Measurements from ENCODE around the gene BIRC3.

BIRC3 gene

GRCh38 chr11:102317099-102317767, at the start of gene BIRC3:
TSS of gene BIRC3 (plus strand) at chr11:102317484. CDS start at chr11:102324510, 7,026 bp downstream.
- H3K4me3 Mint-ChIP-seq, result peak within 1 kb of the TSS; percentile 99
- peaks cover 83% of the 10 kb centered on the region for H3K4me1 Mint-ChIP-seq (ENCODE audit: low read depth)
- H3K27me3 Mint-ChIP-seq, result peaks cover 4% of the 10 kb centered on the region
- H3K36me3 Mint-ChIP-seq (ENCODE audit: low read depth), result peaks cover 46% of the 10 kb centered on the region
- H3K9me3 Mint-ChIP-seq, result no peaks in the 10 kb centered on the region
- H3K27ac Mint-ChIP-seq, result peak within 1 kb of the TSS; percentile 98

- H3K27me3 Mint-ChIP-seq, result peaks cover 21% of the 10 kb centered on the region
- no peak overlapping the region for H3K27ac Mint-ChIP-seq
- no peaks in the 10 kb centered on the region for H3K36me3 Mint-ChIP-seq (ENCODE audit: low read depth)
- H3K9me3 Mint-ChIP-seq, result no peaks in the 10 kb centered on the region
- peaks cover 24% of the 10 kb centered on the region for H3K4me1 Mint-ChIP-seq (ENCODE audit: low read depth)
- H3K4me3 Mint-ChIP-seq, result no peak overlapping the region
Measured at GRCh38 chr11:102267609-102268008, 49.7 kb upstream of the BIRC3 start.

GRCh38 chr11:102268083-102268984, 49.0 kb upstream of the BIRC3 start:
- peak overlapping the region; percentile 72 for H3K4me3 Mint-ChIP-seq
- peaks cover 24% of the 10 kb centered on the region for H3K4me1 Mint-ChIP-seq (ENCODE audit: low read depth)
- H3K9me3 Mint-ChIP-seq, result no peaks in the 10 kb centered on the region
- H3K36me3 Mint-ChIP-seq (ENCODE audit: low read depth), result no peaks in the 10 kb centered on the region
- peaks cover 22% of the 10 kb centered on the region for H3K27me3 Mint-ChIP-seq
- H3K27ac Mint-ChIP-seq, result no peak overlapping the region

- Mint-ChIP-seq H3K27ac (no peak overlapping the region), H3K4me3 (peak overlapping the region; percentile 72), H3K4me1 (ENCODE audit: low read depth) (peaks cover 24% of the 10 kb centered on the region), H3K9me3 (no peaks in the 10 kb centered on the region), H3K27me3 (peaks cover 22% of the 10 kb centered on the region), H3K36me3 (ENCODE audit: low read depth) (no peaks in the 10 kb centered on the region)
Measured at GRCh38 chr11:102268985-102269470, 48.3 kb upstream of the BIRC3 start.

- H3K27me3 Mint-ChIP-seq, result peaks cover 26% of the 10 kb centered on the region
- no peaks in the 10 kb centered on the region for H3K36me3 Mint-ChIP-seq (ENCODE audit: low read depth)
- no peaks in the 10 kb centered on the region for H3K9me3 Mint-ChIP-seq
- H3K4me1 Mint-ChIP-seq (ENCODE audit: low read depth), result peaks cover 24% of the 10 kb centered on the region
- no peak overlapping the region for H3K4me3 Mint-ChIP-seq
- H3K27ac Mint-ChIP-seq, result no peak overlapping the region
Measured at GRCh38 chr11:102269927-102270326, 47.4 kb upstream of the BIRC3 start.

- no peak overlapping the region for H3K4me3 Mint-ChIP-seq
- peaks cover 24% of the 10 kb centered on the region for H3K4me1 Mint-ChIP-seq (ENCODE audit: low read depth)
- H3K9me3 Mint-ChIP-seq, result no peaks in the 10 kb centered on the region
Measured at GRCh38 chr11:102272047-102272824, 45.0 kb upstream of the BIRC3 start.

GRCh38 chr11:102274628-102275027, 42.7 kb upstream of the BIRC3 start:
- Mint-ChIP-seq H3K4me1 (ENCODE audit: low read depth) (peaks cover 14% of the 10 kb centered on the region), H3K27ac (no peak overlapping the region), H3K9me3 (no peaks in the 10 kb centered on the region), H3K27me3 (peaks cover 26% of the 10 kb centered on the region), H3K36me3 (ENCODE audit: low read depth) (no peaks in the 10 kb centered on the region), H3K4me3 (no peak overlapping the region)

More at GRCh38 chr11:102272047-102272824, 45.0 kb upstream of the BIRC3 start:
- Mint-ChIP-seq H3K27ac (no peak overlapping the region), H3K36me3 (ENCODE audit: low read depth) (no peaks in the 10 kb centered on the region), H3K27me3 (peaks cover 40% of the 10 kb centered on the region)

GRCh38 chr11:102276362-102276761, 40.9 kb upstream of the BIRC3 start:
- Mint-ChIP-seq H3K27me3 (peaks cover 26% of the 10 kb centered on the region), H3K27ac (no peak overlapping the region), H3K36me3 (ENCODE audit: low read depth) (no peaks in the 10 kb centered on the region)

GRCh38 chr11:102276783-102277182, 40.5 kb upstream of the BIRC3 start:
- no peak overlapping the region for H3K4me3 Mint-ChIP-seq
- peaks cover 26% of the 10 kb centered on the region for H3K27me3 Mint-ChIP-seq
- no peaks in the 10 kb centered on the region for H3K36me3 Mint-ChIP-seq (ENCODE audit: low read depth)
- peaks cover 15% of the 10 kb centered on the region for H3K4me1 Mint-ChIP-seq (ENCODE audit: low read depth)
- no peak overlapping the region for H3K27ac Mint-ChIP-seq
- H3K9me3 Mint-ChIP-seq, result no peaks in the 10 kb centered on the region

More at GRCh38 chr11:102276362-102276761, 40.9 kb upstream of the BIRC3 start:
- H3K4me1 Mint-ChIP-seq (ENCODE audit: low read depth), result peaks cover 15% of the 10 kb centered on the region
- no peaks in the 10 kb centered on the region for H3K9me3 Mint-ChIP-seq
- H3K4me3 Mint-ChIP-seq, result no peak overlapping the region

- no peaks in the 10 kb centered on the region for H3K36me3 Mint-ChIP-seq (ENCODE audit: low read depth)
- peaks cover 14% of the 10 kb centered on the region for H3K27me3 Mint-ChIP-seq
- no peaks in the 10 kb centered on the region for H3K9me3 Mint-ChIP-seq
- peaks cover 15% of the 10 kb centered on the region for H3K4me1 Mint-ChIP-seq (ENCODE audit: low read depth)
- no peak overlapping the region for H3K27ac Mint-ChIP-seq
- H3K4me3 Mint-ChIP-seq, result no peak overlapping the region
Measured at GRCh38 chr11:102279641-102280170, 37.6 kb upstream of the BIRC3 start.

- H3K4me3 Mint-ChIP-seq, result no peak overlapping the region
- no peak overlapping the region for H3K27ac Mint-ChIP-seq
- H3K9me3 Mint-ChIP-seq, result no peaks in the 10 kb centered on the region
- H3K36me3 Mint-ChIP-seq (ENCODE audit: low read depth), result no peaks in the 10 kb centered on the region
- peaks cover 15% of the 10 kb centered on the region for H3K4me1 Mint-ChIP-seq (ENCODE audit: low read depth)
- peaks cover 14% of the 10 kb centered on the region for H3K27me3 Mint-ChIP-seq
Measured at GRCh38 chr11:102280245-102280833, 36.9 kb upstream of the BIRC3 start.

GRCh38 chr11:102283116-102283485, 34.2 kb upstream of the BIRC3 start:
- Mint-ChIP-seq H3K36me3 (ENCODE audit: low read depth) (no peaks in the 10 kb centered on the region), H3K4me3 (no peak overlapping the region), H3K4me1 (ENCODE audit: low read depth) (peaks cover 19% of the 10 kb centered on the region), H3K27me3 (no peaks in the 10 kb centered on the region), H3K27ac (no peak overlapping the region), H3K9me3 (no peaks in the 10 kb centered on the region)

GRCh38 chr11:102284008-102284407, 33.3 kb upstream of the BIRC3 start:
- no peaks in the 10 kb centered on the region for H3K27me3 Mint-ChIP-seq
- H3K4me3 Mint-ChIP-seq, result no peak overlapping the region
- H3K9me3 Mint-ChIP-seq, result no peaks in the 10 kb centered on the region
- peaks cover 28% of the 10 kb centered on the region for H3K4me1 Mint-ChIP-seq (ENCODE audit: low read depth)
- H3K27ac Mint-ChIP-seq, result no peak overlapping the region
- H3K36me3 Mint-ChIP-seq (ENCODE audit: low read depth), result no peaks in the 10 kb centered on the region

GRCh38 chr11:102286292-102286691, 31.0 kb upstream of the BIRC3 start:
- Mint-ChIP-seq H3K9me3 (no peaks in the 10 kb centered on the region), H3K36me3 (ENCODE audit: low read depth) (no peaks in the 10 kb centered on the region), H3K4me1 (ENCODE audit: low read depth) (peaks cover 22% of the 10 kb centered on the region), H3K27ac (no peak overlapping the region), H3K4me3 (no peak overlapping the region), H3K27me3 (no peaks in the 10 kb centered on the region)
